BE2C (cell line): ENCODE data around the gene LAMB2. TPM values are rescaled to one million over a fixed set of nuclear protein-coding genes. Genes with fewer than 3 reads are reported as not detected.

Experiments used
- DNase-seq: peaks from one replicate; pipeline ENCODE4 v3.0.0-alpha.2; 2020
- H3K27me3 ChIP-seq: fragments of 250-450 bp; sonication (Bioruptor Pico); 2 replicates; pipeline ENCODE4 v1.5.1; 2020; ENCODE audit warnings: mild to moderate bottlenecking
- H3K36me3 ChIP-seq: fragments of 250-450 bp; sonication (Bioruptor Pico); 2 replicates; pipeline ENCODE4 v1.5.1; 2020; ENCODE audit warnings: mild to moderate bottlenecking
- H3K4me1 ChIP-seq: fragments of 250-450 bp; sonication (Bioruptor Pico); 2 replicates; pipeline ENCODE4 v1.5.1; 2020
- H3K4me3 ChIP-seq: 2 replicates; pipeline ENCODE4 v1.5.1; 2011; ENCODE audit warnings: low read depth, low read length
- H3K9me3 ChIP-seq: fragments of 250-450 bp; sonication (Bioruptor Pico); 2 replicates; pipeline ENCODE4 v1.5.1; 2020
- polyA plus RNA-seq: library from polyadenylated mRNA; unstranded; fragments of >200 nt; gene quantifications from one replicate; pipeline ENCODE4 v1.2.1, GENCODE V29; 2012; ENCODE audit warnings: low read depth, missing spikeins; ENCODE audit not compliant: insufficient read length, insufficient read depth
- TF ChIP-seq, protein P1 (sequence below): IDR thresholded peaks from 2 replicates; pipeline ENCODE4 v1.5.1; 2012; ENCODE audit warnings: mild to moderate bottlenecking, low read depth, low read length

LAMB2 gene
- polyA plus RNA-seq: 104 TPM

DNA sequence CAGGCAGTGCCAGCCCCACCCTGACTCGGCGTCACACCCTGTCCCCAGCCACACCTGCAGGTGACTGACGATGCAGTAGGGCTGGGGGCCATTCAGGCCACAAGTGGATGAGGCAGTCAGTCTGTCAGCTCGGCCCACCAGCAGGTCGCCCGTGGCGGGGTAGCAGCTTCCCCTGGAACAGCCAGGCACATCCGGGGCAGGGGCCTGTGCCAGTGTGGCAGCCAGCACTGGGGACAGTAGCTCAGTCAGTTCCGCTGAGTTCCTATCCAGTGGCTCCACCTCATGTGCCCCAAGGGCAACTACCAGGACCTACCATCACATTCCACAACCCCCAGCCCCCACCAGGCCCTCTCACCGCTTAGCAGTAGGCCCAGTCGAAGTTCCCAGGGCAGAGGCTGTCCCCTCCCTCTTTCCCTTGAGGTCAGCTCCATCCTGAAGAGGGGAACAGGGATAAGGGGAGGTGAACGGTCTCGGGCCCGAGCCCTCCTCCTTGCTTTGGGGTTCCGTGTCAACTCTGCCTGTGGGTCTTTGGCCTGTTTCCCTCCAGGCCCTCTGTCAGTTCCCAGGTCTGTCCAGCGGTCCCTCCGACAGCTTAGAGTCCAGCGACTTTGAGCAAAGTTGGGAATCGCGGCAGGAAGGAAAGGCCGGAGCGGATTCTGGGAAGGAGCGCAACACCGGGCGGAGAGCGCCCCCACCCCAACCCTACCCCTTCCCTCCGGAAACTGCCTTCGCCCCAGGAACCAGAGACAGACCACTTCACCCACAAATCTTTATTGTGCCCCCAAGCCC is at the start of gene LAMB2:
Gene LAMB2, minus strand, starts transcription at position 614 of the 789 bp plus-strand sequence. Its CDS starts 183 bp downstream, at position 431.
- peak; percentile 65 for DNase-seq
- no peaks in the 10 kb centered on the region for H3K9me3 ChIP-seq
- peak within 1 kb of the TSS; percentile 71 for H3K4me3 ChIP-seq
- H3K36me3 ChIP-seq: no peaks in the 10 kb centered on the region
- TF ChIP-seq, protein P1, sequence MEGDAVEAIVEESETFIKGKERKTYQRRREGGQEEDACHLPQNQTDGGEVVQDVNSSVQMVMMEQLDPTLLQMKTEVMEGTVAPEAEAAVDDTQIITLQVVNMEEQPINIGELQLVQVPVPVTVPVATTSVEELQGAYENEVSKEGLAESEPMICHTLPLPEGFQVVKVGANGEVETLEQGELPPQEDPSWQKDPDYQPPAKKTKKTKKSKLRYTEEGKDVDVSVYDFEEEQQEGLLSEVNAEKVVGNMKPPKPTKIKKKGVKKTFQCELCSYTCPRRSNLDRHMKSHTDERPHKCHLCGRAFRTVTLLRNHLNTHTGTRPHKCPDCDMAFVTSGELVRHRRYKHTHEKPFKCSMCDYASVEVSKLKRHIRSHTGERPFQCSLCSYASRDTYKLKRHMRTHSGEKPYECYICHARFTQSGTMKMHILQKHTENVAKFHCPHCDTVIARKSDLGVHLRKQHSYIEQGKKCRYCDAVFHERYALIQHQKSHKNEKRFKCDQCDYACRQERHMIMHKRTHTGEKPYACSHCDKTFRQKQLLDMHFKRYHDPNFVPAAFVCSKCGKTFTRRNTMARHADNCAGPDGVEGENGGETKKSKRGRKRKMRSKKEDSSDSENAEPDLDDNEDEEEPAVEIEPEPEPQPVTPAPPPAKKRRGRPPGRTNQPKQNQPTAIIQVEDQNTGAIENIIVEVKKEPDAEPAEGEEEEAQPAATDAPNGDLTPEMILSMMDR: peak; percentile 10; the same call in 1 of the 2 replicates
- H3K4me1 ChIP-seq: no peaks in the 10 kb centered on the region
- no peaks in the 10 kb centered on the region for H3K27me3 ChIP-seq

DNA sequence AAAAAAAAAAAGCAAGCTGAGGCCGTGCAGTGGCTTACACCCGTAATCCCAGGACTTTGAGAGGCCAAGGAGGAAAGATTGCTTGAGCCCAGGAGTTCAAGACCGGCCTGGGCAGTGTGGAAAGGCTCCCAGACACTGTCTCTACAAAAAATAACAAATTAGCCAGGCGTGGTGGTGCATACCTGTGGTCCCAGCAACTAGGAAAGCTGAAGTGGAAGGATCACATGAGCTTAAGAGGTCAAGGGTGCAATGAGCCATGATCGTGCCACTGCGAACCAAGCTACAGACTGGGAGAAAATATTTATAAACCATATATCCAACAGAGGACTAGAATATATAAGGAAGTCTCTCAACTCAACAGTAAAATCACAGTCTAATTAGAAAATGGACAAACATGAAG is 48.5 kb upstream of the LAMB2 start:
- DNase-seq: no peak
- Histone ChIP-seq H3K4me1 (no peaks in the 10 kb centered on the region), H3K36me3 (no peaks in the 10 kb centered on the region), H3K9me3 (no peaks in the 10 kb centered on the region), H3K27me3 (no peaks in the 10 kb centered on the region), H3K4me3 (no peak overlapping the region)
- TF ChIP-seq, protein P1: no peak

DNA sequence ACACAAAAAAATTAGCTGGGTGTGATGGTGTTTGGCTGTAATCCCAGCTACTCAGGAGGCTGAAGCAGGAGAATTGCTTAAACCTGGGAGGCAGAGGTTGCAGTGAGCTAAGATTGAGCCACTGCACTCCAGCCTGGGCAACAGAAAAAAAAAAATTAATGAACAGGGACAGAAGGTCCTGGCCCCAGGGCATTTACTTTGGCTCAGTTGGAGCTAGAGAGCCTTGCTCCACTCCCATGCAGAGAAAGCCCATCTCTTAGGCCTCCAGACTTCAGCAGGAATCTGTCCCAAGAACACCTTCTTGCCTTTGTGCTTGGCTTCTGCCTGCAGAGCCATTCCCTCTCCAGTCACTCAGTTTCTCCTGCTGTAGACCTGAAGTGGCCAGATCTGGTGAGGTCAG is 47.3 kb upstream of the LAMB2 start:
- no peak for DNase-seq
- H3K4me3 ChIP-seq: no peak overlapping the region
- H3K9me3 ChIP-seq: no peaks in the 10 kb centered on the region
- TF ChIP-seq, protein P1: no peak
- H3K4me1 ChIP-seq: no peaks in the 10 kb centered on the region
- H3K36me3 ChIP-seq: peaks cover 5% of the 10 kb centered on the region
- no peaks in the 10 kb centered on the region for H3K27me3 ChIP-seq

DNA sequence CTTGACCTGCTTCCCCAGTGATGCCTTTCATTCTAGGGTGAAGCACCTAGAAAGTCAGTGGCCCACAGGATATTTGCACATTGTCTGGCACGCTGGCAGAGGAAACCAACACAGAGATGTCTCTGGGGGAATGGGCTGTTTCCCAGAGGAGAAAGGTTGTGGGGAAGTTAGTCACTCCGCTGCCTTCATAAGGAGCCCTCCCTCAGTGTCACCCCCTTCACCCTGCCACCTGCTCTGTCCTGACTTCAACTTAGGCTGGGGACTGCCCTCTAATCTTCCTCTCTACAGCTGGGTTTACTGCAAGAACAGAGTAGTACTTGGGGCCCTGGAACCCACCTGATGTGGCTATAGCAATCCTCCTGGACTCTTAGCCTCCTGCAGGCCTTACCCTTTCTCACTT is 44.2 kb upstream of the LAMB2 start:
- Histone ChIP-seq H3K9me3 (no peaks in the 10 kb centered on the region), H3K4me1 (peaks cover 10% of the 10 kb centered on the region), H3K36me3 (peaks cover 10% of the 10 kb centered on the region), H3K27me3 (no peaks in the 10 kb centered on the region), H3K4me3 (no peak overlapping the region)
- TF ChIP-seq, protein P1: no peak
- no peak for DNase-seq

DNA sequence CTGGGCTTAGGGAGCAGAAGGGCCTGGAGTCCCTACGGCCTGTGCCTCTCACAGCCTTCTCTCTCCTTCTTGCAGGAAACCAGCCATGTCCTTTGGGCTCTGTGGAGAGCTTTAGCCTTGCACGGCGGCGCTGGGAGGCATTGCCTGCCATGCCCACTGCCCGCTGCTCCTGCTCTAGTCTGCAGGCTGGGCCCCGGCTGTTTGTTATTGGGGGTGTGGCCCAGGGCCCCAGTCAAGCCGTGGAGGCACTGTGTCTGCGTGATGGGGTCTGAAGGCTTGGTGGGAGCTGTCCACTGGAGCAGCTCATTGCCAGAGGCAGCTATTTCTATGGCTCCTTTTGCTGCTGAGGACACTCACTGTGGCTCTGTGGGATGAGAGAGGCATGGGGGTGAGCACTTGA is 42.7 kb upstream of the LAMB2 start:
- no peaks in the 10 kb centered on the region for H3K9me3 ChIP-seq
- no peak overlapping the region for H3K4me3 ChIP-seq
- peaks cover 10% of the 10 kb centered on the region for H3K36me3 ChIP-seq
- no peaks in the 10 kb centered on the region for H3K27me3 ChIP-seq
- no peak for DNase-seq
- peaks cover 13% of the 10 kb centered on the region for H3K4me1 ChIP-seq
- TF ChIP-seq, protein P1: no peak

DNA sequence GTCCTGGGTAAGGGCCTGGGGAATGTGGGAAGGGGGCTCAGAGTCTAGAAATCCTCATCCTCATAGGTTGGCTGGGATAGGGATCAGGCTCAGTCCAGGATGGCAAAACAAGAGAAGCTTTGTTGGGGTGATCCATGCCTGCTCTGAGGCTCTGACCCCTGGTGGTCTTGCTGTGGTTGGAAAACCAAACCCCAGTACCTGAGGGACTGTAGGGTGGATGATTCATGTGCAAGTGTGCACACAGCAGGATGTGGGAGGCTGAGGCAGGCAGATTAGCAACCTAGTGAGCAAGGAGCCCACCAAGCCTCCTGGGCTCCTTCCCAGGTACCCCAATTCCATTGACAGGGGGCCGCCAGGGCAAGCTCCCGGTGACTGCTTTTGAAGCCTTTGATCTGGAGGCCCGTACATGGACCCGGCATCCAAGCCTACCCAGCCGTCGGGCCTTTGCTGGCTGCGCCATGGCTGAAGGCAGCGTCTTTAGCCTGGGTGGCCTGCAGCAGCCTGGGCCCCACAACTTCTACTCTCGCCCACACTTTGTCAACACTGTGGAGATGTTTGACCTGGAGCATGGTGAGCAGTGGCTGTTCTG is 41.6 kb upstream of the LAMB2 start:
- H3K4me3 ChIP-seq: peak overlapping the region; percentile 39
- no peak for DNase-seq
- no peaks in the 10 kb centered on the region for H3K27me3 ChIP-seq
- peaks cover 10% of the 10 kb centered on the region for H3K36me3 ChIP-seq
- TF ChIP-seq, protein P1: no peak
- H3K9me3 ChIP-seq: no peaks in the 10 kb centered on the region
- peaks cover 14% of the 10 kb centered on the region for H3K4me1 ChIP-seq
